Activated T-helper 17 cell treated with anti-CD3 and anti-CD28 coated beads, Interleukin-2, amount 50 U/mL, for 72 hours (primary cell): Measurements from ENCODE around the gene FAAP100. TPM values are rescaled to one million over a fixed set of nuclear protein-coding genes. Genes with fewer than 3 reads are reported as not detected.

Experiments
- ATAC-seq: fragments of 150-1000 bp; cut with Tn5 transposase; replicated peaks from 2 replicates; pipeline ENCODE4 v1.10.0; 2021; ENCODE audit warnings: mild to moderate bottlenecking, moderate library complexity
- H3K27ac Mint-ChIP-seq: one replicate; pipeline ENCODE4 v1.8.0; 2022; ENCODE audit warnings: mixed read lengths
- H3K27me3 Mint-ChIP-seq: one replicate; pipeline ENCODE4 v1.8.0; 2022; ENCODE audit warnings: mixed read lengths
- H3K36me3 Mint-ChIP-seq: one replicate; pipeline ENCODE4 v1.8.0; 2022; ENCODE audit warnings: low read depth, mild to moderate bottlenecking, mixed read lengths
- H3K4me1 Mint-ChIP-seq: one replicate; pipeline ENCODE4 v1.8.0; 2022; ENCODE audit warnings: mixed read lengths
- H3K4me3 Mint-ChIP-seq: one replicate; pipeline ENCODE4 v1.8.0; 2022; ENCODE audit warnings: mild to moderate bottlenecking, mixed read lengths
- H3K9me3 Mint-ChIP-seq: one replicate; pipeline ENCODE4 v1.8.0; 2022; ENCODE audit warnings: mixed read lengths
- total RNA-seq, 2 donors: library from RNA; stranded (reverse); gene quantifications; one replicate each; pipeline ENCODE4 v1.2.3, GENCODE V29; 2022

The FAAP100 gene
- total RNA-seq, 2 donors from 2014 or later: 26.9 to 38.6 TPM

DNA sequence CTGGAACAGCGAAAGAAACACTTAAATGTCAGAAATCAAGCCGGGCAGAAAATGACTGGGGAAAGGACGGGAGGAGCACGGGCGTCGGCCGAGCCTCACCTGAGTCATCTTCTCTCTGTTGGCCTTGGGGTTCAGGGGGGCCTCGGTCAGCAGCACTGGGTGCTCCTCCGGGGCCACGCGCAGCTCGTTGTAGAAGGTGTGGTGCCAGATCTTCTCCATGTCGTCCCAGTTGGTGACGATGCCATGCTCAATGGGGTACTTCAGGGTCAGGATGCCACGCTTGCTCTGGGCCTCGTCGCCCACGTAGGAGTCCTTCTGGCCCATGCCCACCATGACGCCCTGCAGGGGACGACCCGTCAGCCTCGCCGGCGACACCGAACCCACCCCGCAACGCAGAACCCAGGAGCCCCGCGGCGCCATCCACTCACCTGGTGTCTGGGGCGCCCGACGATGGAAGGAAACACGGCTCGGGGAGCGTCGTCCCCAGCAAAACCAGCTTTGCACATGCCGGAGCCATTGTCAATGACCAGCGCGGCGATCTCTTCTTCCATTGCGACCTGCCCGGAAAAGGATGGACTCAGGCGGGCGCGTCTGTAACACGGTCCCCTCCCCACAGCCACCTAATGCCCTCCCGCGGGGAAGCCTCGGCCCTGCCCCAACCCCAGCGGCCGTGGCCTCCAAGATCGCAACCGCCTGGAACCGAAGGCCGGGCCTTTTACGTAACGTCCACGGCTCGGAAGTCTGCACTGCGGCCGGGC lies 40.2 kb downstream of the FAAP100 start:
- peaks cover 9% of the 10 kb centered on the region for H3K4me1 Mint-ChIP-seq
- peaks cover 54% of the 10 kb centered on the region for H3K36me3 Mint-ChIP-seq
- peak overlapping the region; percentile 95 for H3K27ac Mint-ChIP-seq
- H3K4me3 Mint-ChIP-seq: peak overlapping the region; percentile 98
- H3K27me3 Mint-ChIP-seq: no peaks in the 10 kb centered on the region
- no peaks in the 10 kb centered on the region for H3K9me3 Mint-ChIP-seq
- ATAC-seq: no peak

- Mint-ChIP-seq H3K27me3 (no peaks in the 10 kb centered on the region), H3K4me3 (peak overlapping the region; percentile 98), H3K27ac (peak overlapping the region; percentile 95), H3K9me3 (no peaks in the 10 kb centered on the region), H3K4me1 (peaks cover 9% of the 10 kb centered on the region), H3K36me3 (peaks cover 54% of the 10 kb centered on the region)
- no peak for ATAC-seq
These were observed 40.7 kb downstream of the FAAP100 start for GRCh38 chr17:81511554-81511803.

DNA sequence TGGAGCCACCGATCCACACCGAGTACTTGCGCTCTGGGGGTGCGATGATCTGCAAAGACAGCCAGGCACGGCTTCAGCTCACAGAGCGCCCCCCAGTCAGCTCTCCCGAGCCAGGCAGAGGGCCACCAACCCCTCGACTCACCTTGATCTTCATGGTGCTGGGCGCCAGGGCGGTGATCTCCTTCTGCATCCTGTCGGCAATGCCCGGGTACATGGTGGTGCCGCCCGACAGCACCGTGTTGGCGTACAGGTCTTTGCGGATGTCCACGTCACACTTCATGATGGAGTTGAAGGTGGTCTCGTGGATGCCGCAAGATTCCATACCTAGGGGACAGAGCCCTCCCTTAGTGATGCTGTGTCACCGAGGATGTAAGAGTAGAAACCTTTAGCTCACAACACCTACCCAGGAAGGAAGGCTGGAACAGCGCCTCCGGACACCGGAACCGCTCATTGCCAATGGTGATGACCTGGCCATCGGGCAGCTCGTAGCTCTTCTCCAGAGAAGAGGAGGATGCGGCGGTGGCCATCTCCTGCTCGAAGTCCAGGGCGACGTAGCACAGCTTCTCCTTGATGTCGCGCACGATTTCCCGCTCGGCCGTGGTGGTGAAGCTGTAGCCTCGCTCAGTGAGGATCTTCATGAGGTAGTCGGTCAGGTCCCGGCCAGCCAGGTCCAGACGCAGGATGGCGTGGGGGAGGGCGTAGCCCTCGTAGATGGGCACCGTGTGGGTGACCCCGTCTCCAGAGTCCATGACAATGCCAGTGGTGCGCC lies 41.2 kb downstream of the FAAP100 start:
- Mint-ChIP-seq H3K36me3 (peaks cover 54% of the 10 kb centered on the region), H3K4me3 (peak overlapping the region; percentile 98), H3K4me1 (peaks cover 9% of the 10 kb centered on the region), H3K9me3 (no peaks in the 10 kb centered on the region), H3K27ac (peak overlapping the region; percentile 95), H3K27me3 (no peaks in the 10 kb centered on the region)
- no peak for ATAC-seq

GRCh38 chr17:81509972-81510784 lies 42.0 kb downstream of the FAAP100 start:
- ATAC-seq: no peak
- H3K27ac Mint-ChIP-seq: peak overlapping the region; percentile 95
- peaks cover 9% of the 10 kb centered on the region for H3K4me1 Mint-ChIP-seq
- H3K27me3 Mint-ChIP-seq: no peaks in the 10 kb centered on the region
- peak overlapping the region; percentile 98 for H3K4me3 Mint-ChIP-seq
- peaks cover 54% of the 10 kb centered on the region for H3K36me3 Mint-ChIP-seq
- no peaks in the 10 kb centered on the region for H3K9me3 Mint-ChIP-seq

- Mint-ChIP-seq H3K27me3 (no peaks in the 10 kb centered on the region), H3K9me3 (no peaks in the 10 kb centered on the region), H3K36me3 (peaks cover 54% of the 10 kb centered on the region), H3K4me3 (peak overlapping the region; percentile 98), H3K4me1 (peaks cover 9% of the 10 kb centered on the region), H3K27ac (peak overlapping the region; percentile 95)
- no peak for ATAC-seq
These were observed 42.8 kb downstream of the FAAP100 start for GRCh38 chr17:81509207-81509971.

- peak overlapping the region; percentile 95 for H3K27ac Mint-ChIP-seq
- ATAC-seq: no peak
- H3K36me3 Mint-ChIP-seq: peaks cover 54% of the 10 kb centered on the region
- H3K27me3 Mint-ChIP-seq: no peaks in the 10 kb centered on the region
- peak overlapping the region; percentile 98 for H3K4me3 Mint-ChIP-seq
- peaks cover 9% of the 10 kb centered on the region for H3K4me1 Mint-ChIP-seq
- no peaks in the 10 kb centered on the region for H3K9me3 Mint-ChIP-seq
These were observed 43.4 kb downstream of the FAAP100 start for GRCh38 chr17:81508639-81509206.

DNA sequence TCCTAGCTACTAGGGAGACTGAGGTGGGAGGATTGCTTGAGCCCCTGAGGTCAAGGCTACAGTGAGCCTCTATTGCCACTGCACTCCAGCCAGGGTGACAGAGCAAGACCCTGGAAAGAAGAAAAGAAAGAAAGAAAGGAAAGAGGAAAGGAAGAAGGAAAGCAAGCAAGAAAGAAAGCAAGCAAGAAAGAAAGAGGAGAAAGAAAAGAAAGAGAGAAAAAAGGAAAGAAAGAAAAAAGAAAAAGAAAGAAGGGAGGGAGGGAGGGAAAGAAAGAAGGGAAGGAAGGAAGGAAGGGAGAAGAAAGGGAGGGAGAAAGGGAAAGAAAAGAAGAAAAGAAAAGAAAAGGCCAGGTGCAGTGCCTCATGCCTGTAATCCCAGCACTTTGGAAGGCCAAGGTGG lies 48.5 kb downstream of the FAAP100 start:
- Mint-ChIP-seq H3K27me3 (no peaks in the 10 kb centered on the region), H3K36me3 (peaks cover 8% of the 10 kb centered on the region), H3K4me3 (no peak overlapping the region), H3K9me3 (no peaks in the 10 kb centered on the region), H3K27ac (no peak overlapping the region), H3K4me1 (no peaks in the 10 kb centered on the region)
- ATAC-seq: no peak

- no peak for ATAC-seq
- Mint-ChIP-seq H3K4me1 (no peaks in the 10 kb centered on the region), H3K4me3 (no peak overlapping the region), H3K27me3 (no peaks in the 10 kb centered on the region), H3K27ac (no peak overlapping the region), H3K9me3 (no peaks in the 10 kb centered on the region), H3K36me3 (no peaks in the 10 kb centered on the region)
These were observed 49.6 kb downstream of the FAAP100 start for GRCh38 chr17:81502471-81503017.

GRCh38 chr17:81500047-81500446 lies 52.1 kb downstream of the FAAP100 start:
- Mint-ChIP-seq H3K4me3 (no peak overlapping the region), H3K36me3 (no peaks in the 10 kb centered on the region), H3K4me1 (no peaks in the 10 kb centered on the region), H3K9me3 (no peaks in the 10 kb centered on the region), H3K27me3 (no peaks in the 10 kb centered on the region), H3K27ac (no peak overlapping the region)
- ATAC-seq: no peak

- Mint-ChIP-seq H3K4me1 (no peaks in the 10 kb centered on the region), H3K36me3 (no peaks in the 10 kb centered on the region), H3K27me3 (no peaks in the 10 kb centered on the region), H3K4me3 (no peak overlapping the region), H3K9me3 (no peaks in the 10 kb centered on the region), H3K27ac (no peak overlapping the region)
- no peak for ATAC-seq
These were observed 52.6 kb downstream of the FAAP100 start for GRCh38 chr17:81499601-81499970.

GRCh38 chr17:81498953-81499600 lies 53.1 kb downstream of the FAAP100 start:
- Mint-ChIP-seq H3K27me3 (no peaks in the 10 kb centered on the region), H3K4me1 (no peaks in the 10 kb centered on the region), H3K27ac (no peak overlapping the region), H3K36me3 (no peaks in the 10 kb centered on the region), H3K4me3 (no peak overlapping the region), H3K9me3 (no peaks in the 10 kb centered on the region)
- no peak for ATAC-seq

GRCh38 chr17:81494626-81495377 lies 57.4 kb downstream of the FAAP100 start:
- Mint-ChIP-seq H3K36me3 (no peaks in the 10 kb centered on the region), H3K9me3 (no peaks in the 10 kb centered on the region), H3K4me1 (no peaks in the 10 kb centered on the region), H3K4me3 (no peak overlapping the region), H3K27ac (no peak overlapping the region), H3K27me3 (no peaks in the 10 kb centered on the region)
- peak; percentile 67 for ATAC-seq
